ENCODE results near the gene CHSY1. TPM values are rescaled to one million over a fixed set of nuclear protein-coding genes. Genes with fewer than 3 reads are reported as not detected.

The CHSY1 gene
- total RNA-seq, 1 experiment from 2014 or later: 29.8 TPM

DNA sequence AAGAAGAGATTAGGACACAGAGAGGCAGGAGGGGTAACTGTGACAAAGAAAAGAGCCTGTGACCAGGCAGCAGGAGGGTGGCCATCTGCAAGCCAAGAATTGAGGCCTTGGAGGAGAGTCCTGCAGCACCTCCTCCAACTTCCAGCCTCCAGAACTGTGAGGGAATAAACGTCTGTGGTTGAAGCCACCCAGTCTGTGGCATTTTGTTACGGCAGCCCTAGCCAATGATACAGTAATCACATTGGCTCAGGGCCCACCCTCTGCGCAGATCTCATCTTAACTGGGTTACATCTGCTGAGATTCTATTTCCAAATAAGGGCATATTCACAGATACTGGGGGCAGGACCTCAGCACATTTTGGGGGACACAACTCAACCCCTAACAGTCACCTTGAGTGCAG lies 14.2 kb upstream of the CHSY1 start:
- H3K4me3 Mint-ChIP-seq (ENCODE audit: unreplicated experiment): no peak overlapping the region
- no peak overlapping the region for H3K27ac Mint-ChIP-seq (ENCODE audit: low read depth, unreplicated experiment)

GRCh38 chr15:101264911-101265641 lies 13.2 kb upstream of the CHSY1 start:
- no TSS peak for BruUV-seq (replicated peaks)
- Mint-ChIP-seq H3K36me3 (ENCODE audit: insufficient read depth, unreplicated experiment) (peaks cover 13% of the 10 kb centered on the region), H3K27ac (ENCODE audit: low read depth, unreplicated experiment) (no peak overlapping the region), H3K27me3 (ENCODE audit: insufficient read depth, unreplicated experiment) (no peaks in the 10 kb centered on the region), H3K9me3 (ENCODE audit: unreplicated experiment) (no peaks in the 10 kb centered on the region), H3K4me1 (ENCODE audit: insufficient read depth, unreplicated experiment) (no peaks in the 10 kb centered on the region), H3K4me3 (ENCODE audit: unreplicated experiment) (no peak overlapping the region)
- ChIA-PET POLR2A (no interaction called here), CTCF (interaction anchor here (0.5 to 0.6 kb wide), 2 partner anchors 12 to 1126 kb away, joined by 4 read pairs; no protein-coding TSS in a partner anchor)
- DNase-seq (ENCODE audit: unreplicated experiment): no peak
- intact Hi-C loops (cut with micrococcal nuclease): no loop called here
- TF ChIP-seq CTCF (IDR thresholded peaks at IDR 0.05; ENCODE audit: unreplicated experiment): no peak

More for the DNA sequence above, 14.2 kb upstream of the CHSY1 start:
- BruUV-seq (replicated peaks): no TSS peak
- POLR2A ChIA-PET: no interaction called here
- CTCF ChIA-PET: interaction anchor here (0.6 to 3.0 kb wide), 3 partner anchors 250 to 1127 kb away, joined by 3 to 16 read pairs (median 4); no protein-coding TSS in a partner anchor
- TF ChIP-seq CTCF (IDR thresholded peaks at IDR 0.05; ENCODE audit: unreplicated experiment): no peak
- H3K4me1 Mint-ChIP-seq (ENCODE audit: insufficient read depth, unreplicated experiment): no peaks in the 10 kb centered on the region
- DNase-seq (ENCODE audit: unreplicated experiment): no peak
- intact Hi-C loops (cut with micrococcal nuclease): no loop called here
- H3K36me3 Mint-ChIP-seq (ENCODE audit: insufficient read depth, unreplicated experiment): peaks cover 23% of the 10 kb centered on the region
- no peaks in the 10 kb centered on the region for H3K27me3 Mint-ChIP-seq (ENCODE audit: insufficient read depth, unreplicated experiment)
- H3K9me3 Mint-ChIP-seq (ENCODE audit: unreplicated experiment): no peaks in the 10 kb centered on the region

- Mint-ChIP-seq H3K27ac (ENCODE audit: low read depth, unreplicated experiment) (no peak overlapping the region), H3K4me1 (ENCODE audit: insufficient read depth, unreplicated experiment) (no peaks in the 10 kb centered on the region), H3K9me3 (ENCODE audit: unreplicated experiment) (no peaks in the 10 kb centered on the region), H3K4me3 (ENCODE audit: unreplicated experiment) (no peak overlapping the region), H3K27me3 (ENCODE audit: insufficient read depth, unreplicated experiment) (no peaks in the 10 kb centered on the region), H3K36me3 (ENCODE audit: insufficient read depth, unreplicated experiment) (peaks cover 9% of the 10 kb centered on the region)
- intact Hi-C loops (cut with micrococcal nuclease): no loop called here
- DNase-seq (ENCODE audit: unreplicated experiment): no peak
- no peak for TF ChIP-seq CTCF (IDR thresholded peaks at IDR 0.05; ENCODE audit: unreplicated experiment)
- ChIA-PET POLR2A (no interaction called here), CTCF (interaction anchor here (0.6 kb wide), 1 partner anchor 250 kb away, joined by 3 read pairs; no protein-coding TSS in a partner anchor)
- no TSS peak for BruUV-seq (replicated peaks)
These were observed 12.2 kb upstream of the CHSY1 start for GRCh38 chr15:101264011-101264410.

- Mint-ChIP-seq H3K27me3 (ENCODE audit: insufficient read depth, unreplicated experiment) (no peaks in the 10 kb centered on the region), H3K27ac (ENCODE audit: low read depth, unreplicated experiment) (no peak overlapping the region), H3K4me3 (ENCODE audit: unreplicated experiment) (no peak overlapping the region), H3K9me3 (ENCODE audit: unreplicated experiment) (no peaks in the 10 kb centered on the region), H3K36me3 (ENCODE audit: insufficient read depth, unreplicated experiment) (peaks cover 8% of the 10 kb centered on the region), H3K4me1 (ENCODE audit: insufficient read depth, unreplicated experiment) (no peaks in the 10 kb centered on the region)
- POLR2A ChIA-PET: interaction anchor here (1.0 kb wide), 1 partner anchor 10 kb away, joined by 3 read pairs; no protein-coding TSS in a partner anchor
- CTCF ChIA-PET: interaction anchor here (0.7 to 1.9 kb wide), 7 partner anchors 172 to 458 kb away, joined by 3 to 10 read pairs (median 5); no protein-coding TSS in a partner anchor
- no peak for TF ChIP-seq CTCF (IDR thresholded peaks at IDR 0.05; ENCODE audit: unreplicated experiment)
- DNase-seq (ENCODE audit: unreplicated experiment): no peak
- no TSS peak for BruUV-seq (replicated peaks)
- intact Hi-C loops (cut with micrococcal nuclease): no loop called here
These were observed 10.7 kb upstream of the CHSY1 start for GRCh38 chr15:101262551-101262950.
